Thyroid gland (tissue), 4 donors: Measurements from ENCODE around the gene NLE1.

Experiments
- POLR2A ChIP-seq, 2 donors: fragments of 450-650 bp; IDR thresholded peaks; one replicate each; pipeline ENCODE4 v1.6.1; 2017; ENCODE audit warnings: antibody characterized with exemption in 2 of 2, mild to moderate bottlenecking in 2 of 2, moderate library complexity in 1 of 2
- TF ChIP-seq, protein P1 (sequence below), 6 experiments: fragments of 200-600 bp in 3 of 6; fragments of 450-650 bp in 3 of 6; sonication (generic) in 3 of 6; IDR thresholded peaks; one replicate each; pipeline ENCODE4 v1.5.1; 2016 to 2019; ENCODE audit warnings: antibody characterized with exemption in 6 of 6, mild to moderate bottlenecking in 2 of 6, inconsistent platforms in 1 of 6, moderate library complexity in 1 of 6

- TF ChIP-seq, protein P1, sequence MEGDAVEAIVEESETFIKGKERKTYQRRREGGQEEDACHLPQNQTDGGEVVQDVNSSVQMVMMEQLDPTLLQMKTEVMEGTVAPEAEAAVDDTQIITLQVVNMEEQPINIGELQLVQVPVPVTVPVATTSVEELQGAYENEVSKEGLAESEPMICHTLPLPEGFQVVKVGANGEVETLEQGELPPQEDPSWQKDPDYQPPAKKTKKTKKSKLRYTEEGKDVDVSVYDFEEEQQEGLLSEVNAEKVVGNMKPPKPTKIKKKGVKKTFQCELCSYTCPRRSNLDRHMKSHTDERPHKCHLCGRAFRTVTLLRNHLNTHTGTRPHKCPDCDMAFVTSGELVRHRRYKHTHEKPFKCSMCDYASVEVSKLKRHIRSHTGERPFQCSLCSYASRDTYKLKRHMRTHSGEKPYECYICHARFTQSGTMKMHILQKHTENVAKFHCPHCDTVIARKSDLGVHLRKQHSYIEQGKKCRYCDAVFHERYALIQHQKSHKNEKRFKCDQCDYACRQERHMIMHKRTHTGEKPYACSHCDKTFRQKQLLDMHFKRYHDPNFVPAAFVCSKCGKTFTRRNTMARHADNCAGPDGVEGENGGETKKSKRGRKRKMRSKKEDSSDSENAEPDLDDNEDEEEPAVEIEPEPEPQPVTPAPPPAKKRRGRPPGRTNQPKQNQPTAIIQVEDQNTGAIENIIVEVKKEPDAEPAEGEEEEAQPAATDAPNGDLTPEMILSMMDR (IDR thresholded peaks at IDR 0.05), result no peak
- no peak for TF ChIP-seq POLR2A (IDR thresholded peaks at IDR 0.05)
These were observed 10.0 kb downstream of the NLE1 start for GRCh38 chr17:35132099-35132498.
